Activated CD8-positive, alpha-beta memory T cell treated with anti-CD3 and anti-CD28 coated beads, Interleukin-2, amount 50 U/mL, for 1 hour (primary cell): Measurements from ENCODE around the gene SYNE3.
"Not testable (repeated sequence)": the region's sequence is repeated elsewhere in the genome, so short reads cannot be mapped to it uniquely, and the experiment has no call there.

Experiments
- DNase-seq: peaks from one replicate; pipeline ENCODE4 v3.0.0-alpha.2; 2020; ENCODE audit errors: extremely low read depth

SYNE3 gene

GRCh38 chr14:95524706-95525512 lies 8.5 kb upstream of the SYNE3 start:
- DNase-seq = no peak

- DNase-seq = no peak
Measured at GRCh38 chr14:95523815-95524448, 7.5 kb upstream of the SYNE3 start.

- no peak for DNase-seq
Measured at GRCh38 chr14:95523051-95523814, 6.8 kb upstream of the SYNE3 start.

- DNase-seq = no peak
Measured at GRCh38 chr14:95522556-95522955, 6.1 kb upstream of the SYNE3 start.

GRCh38 chr14:95522116-95522515 lies 5.7 kb upstream of the SYNE3 start:
- no peak for DNase-seq

- DNase-seq = no peak
Measured at GRCh38 chr14:95521001-95521400, 4.6 kb upstream of the SYNE3 start.

- DNase-seq = no peak
Measured at GRCh38 chr14:95520346-95520745, 3.9 kb upstream of the SYNE3 start.

GRCh38 chr14:95519699-95520098 lies 3.2 kb upstream of the SYNE3 start:
- DNase-seq = peak; percentile 54

- DNase-seq = no peak
Measured at GRCh38 chr14:95518045-95518751, 1.7 kb upstream of the SYNE3 start.

- DNase-seq = peak; percentile 51
Measured at GRCh38 chr14:95515596-95516552, 576 bp downstream of the SYNE3 start.

- DNase-seq = no peak
Measured at GRCh38 chr14:95515080-95515489, 1.4 kb downstream of the SYNE3 start.

- no peak for DNase-seq
Measured at GRCh38 chr14:95514131-95515079, 2.0 kb downstream of the SYNE3 start.

- no peak for DNase-seq
Measured at GRCh38 chr14:95513291-95513690, 3.2 kb downstream of the SYNE3 start.

- DNase-seq = no peak
Measured at GRCh38 chr14:95511687-95512086, 4.8 kb downstream of the SYNE3 start.

GRCh38 chr14:95510804-95511203 lies 5.6 kb downstream of the SYNE3 start:
- no peak for DNase-seq

GRCh38 chr14:95510344-95510743 lies 6.1 kb downstream of the SYNE3 start:
- not testable (repeated sequence) for DNase-seq

- DNase-seq = no peak
Measured at GRCh38 chr14:95509495-95509894, 7.0 kb downstream of the SYNE3 start.

- no peak for DNase-seq
Measured at GRCh38 chr14:95508377-95508776, 8.1 kb downstream of the SYNE3 start.

GRCh38 chr14:95507701-95508103 lies 8.7 kb downstream of the SYNE3 start:
- no peak for DNase-seq

- DNase-seq = no peak
Measured at GRCh38 chr14:95507174-95507573, 9.3 kb downstream of the SYNE3 start.
